Activated naive CD8-positive, alpha-beta T cell (primary cell): ENCODE measurements around the gene NANOG.
"Not testable (repeated sequence)": the region's sequence is repeated elsewhere in the genome, so short reads cannot be mapped to it uniquely, and the experiment has no call there.

Experiments
- H3K27ac Mint-ChIP-seq: one replicate; pipeline ENCODE4 v1.8.0; 2021; ENCODE audit warnings: mixed read lengths
- H3K27me3 Mint-ChIP-seq: one replicate; pipeline ENCODE4 v1.8.0; 2021; ENCODE audit warnings: mixed read lengths
- H3K36me3 Mint-ChIP-seq: one replicate; pipeline ENCODE4 v1.8.0; 2021; ENCODE audit warnings: mixed read lengths
- H3K4me1 Mint-ChIP-seq: one replicate; pipeline ENCODE4 v1.8.0; 2021; ENCODE audit warnings: low read depth, mixed read lengths
- H3K4me3 Mint-ChIP-seq: one replicate; pipeline ENCODE4 v1.8.0; 2021; ENCODE audit warnings: mild to moderate bottlenecking, mixed read lengths
- H3K9me3 Mint-ChIP-seq: one replicate; pipeline ENCODE4 v1.8.0; 2021; ENCODE audit warnings: low read depth, mixed read lengths

The NANOG gene

GRCh38 chr12:7787574-7788293, 1.5 kb upstream of the NANOG start:
- Mint-ChIP-seq H3K9me3 (no peaks in the 10 kb centered on the region), H3K36me3 (no peaks in the 10 kb centered on the region), H3K4me3 (no peak overlapping the region), H3K27ac (no peak overlapping the region), H3K4me1 (no peaks in the 10 kb centered on the region), H3K27me3 (peaks cover 8% of the 10 kb centered on the region)

- no peaks in the 10 kb centered on the region for H3K4me1 Mint-ChIP-seq
These were observed 925 bp upstream of the NANOG start for GRCh38 chr12:7788294-7788660.

DNA sequence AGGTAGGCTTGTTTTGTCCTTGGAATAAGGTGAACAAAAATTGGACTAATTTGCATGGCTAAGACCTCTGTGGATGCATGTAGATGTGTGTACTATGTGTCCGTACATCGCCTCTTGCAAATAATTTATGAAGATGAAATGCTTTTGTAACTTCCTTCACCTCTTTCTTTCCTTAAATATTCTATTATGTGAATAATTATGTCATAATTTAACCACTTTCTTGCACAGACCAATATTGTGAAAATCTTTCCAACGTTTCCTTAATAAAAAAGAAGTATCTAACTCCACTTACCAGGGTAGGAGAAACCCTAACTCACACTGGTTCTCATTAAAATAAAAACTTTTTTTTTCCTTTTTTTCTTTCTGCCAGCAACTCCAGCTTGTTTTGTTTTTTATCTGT, 4.0 kb downstream of the NANOG start:
- no peaks in the 10 kb centered on the region for H3K4me1 Mint-ChIP-seq
- H3K36me3 Mint-ChIP-seq, result no peaks in the 10 kb centered on the region
- H3K9me3 Mint-ChIP-seq, result no peaks in the 10 kb centered on the region
- no peak overlapping the region for H3K4me3 Mint-ChIP-seq
- H3K27ac Mint-ChIP-seq, result no peak overlapping the region
- peaks cover 3% of the 10 kb centered on the region for H3K27me3 Mint-ChIP-seq

More at GRCh38 chr12:7788294-7788660, 925 bp upstream of the NANOG start:
- Mint-ChIP-seq H3K36me3 (no peaks in the 10 kb centered on the region), H3K4me3 (no peak overlapping the region), H3K27ac (no peak overlapping the region), H3K27me3 (peaks cover 8% of the 10 kb centered on the region), H3K9me3 (no peaks in the 10 kb centered on the region)

GRCh38 chr12:7797269-7797668, 8.1 kb downstream of the NANOG start:
- not testable (repeated sequence) for H3K4me3 Mint-ChIP-seq, H3K27me3 Mint-ChIP-seq, H3K4me1 Mint-ChIP-seq

GRCh38 chr12:7797698-7798398, 8.6 kb downstream of the NANOG start:
- Mint-ChIP-seq H3K4me1 (no peaks in the 10 kb centered on the region), H3K27me3 (no peaks in the 10 kb centered on the region), H3K9me3 (no peaks in the 10 kb centered on the region), H3K36me3 (no peaks in the 10 kb centered on the region), H3K4me3 (no peak overlapping the region), H3K27ac (no peak overlapping the region)

More at GRCh38 chr12:7797269-7797668, 8.1 kb downstream of the NANOG start:
- not testable (repeated sequence) for H3K27ac Mint-ChIP-seq, H3K9me3 Mint-ChIP-seq, H3K36me3 Mint-ChIP-seq

DNA sequence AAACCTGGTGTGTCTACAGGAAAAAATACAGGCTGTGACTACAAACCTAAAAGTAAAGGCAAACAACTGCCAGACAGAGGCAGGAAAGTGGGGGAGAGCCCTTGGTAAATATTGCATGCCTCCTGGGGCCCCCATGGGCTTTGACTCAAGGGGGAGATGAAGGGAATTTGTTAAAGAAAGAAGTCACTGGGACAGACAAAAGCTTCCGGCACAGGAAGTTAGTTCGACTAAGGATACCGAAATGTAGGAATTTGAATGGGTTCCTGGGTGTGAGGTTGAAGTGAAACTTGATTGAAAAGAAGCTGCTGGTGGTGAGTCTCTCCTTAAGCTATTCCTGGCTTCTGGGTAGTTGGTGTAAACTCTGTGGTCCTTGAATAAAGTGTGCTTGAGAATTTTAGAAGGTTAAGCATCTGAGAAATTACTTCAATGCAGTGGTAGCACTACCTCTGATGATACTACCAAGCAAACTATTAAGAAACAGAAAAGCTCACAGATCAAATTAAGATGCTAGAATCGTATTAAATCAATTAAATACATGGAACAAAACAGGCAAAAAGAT, 9.6 kb downstream of the NANOG start:
- H3K27me3 Mint-ChIP-seq, H3K4me1 Mint-ChIP-seq, H3K9me3 Mint-ChIP-seq, H3K36me3 Mint-ChIP-seq, H3K4me3 Mint-ChIP-seq, H3K27ac Mint-ChIP-seq: not testable (repeated sequence)

DNA sequence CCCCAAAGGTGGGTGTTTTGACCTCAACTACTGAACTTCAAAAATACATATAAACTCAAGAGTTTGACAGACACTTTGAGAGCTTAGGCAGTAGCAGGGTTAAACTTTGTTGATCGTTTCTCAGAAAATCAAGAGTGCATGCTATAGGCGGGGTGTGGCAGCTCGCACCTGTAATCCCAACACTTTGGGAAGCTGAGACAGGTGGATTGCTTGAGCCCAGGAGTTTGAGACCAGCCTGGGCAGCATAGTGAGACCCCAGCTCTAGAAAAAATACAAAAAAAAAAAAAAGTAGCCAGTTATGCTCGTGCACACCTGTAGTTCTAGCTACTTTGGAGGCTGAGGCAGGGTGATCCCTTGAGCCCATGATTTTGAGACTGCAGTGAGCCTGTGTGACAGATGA, 12.3 kb downstream of the NANOG start:
- Mint-ChIP-seq H3K9me3 (no peaks in the 10 kb centered on the region), H3K4me3 (no peak overlapping the region), H3K27ac (no peak overlapping the region), H3K36me3 (no peaks in the 10 kb centered on the region), H3K4me1 (no peaks in the 10 kb centered on the region), H3K27me3 (no peaks in the 10 kb centered on the region)

DNA sequence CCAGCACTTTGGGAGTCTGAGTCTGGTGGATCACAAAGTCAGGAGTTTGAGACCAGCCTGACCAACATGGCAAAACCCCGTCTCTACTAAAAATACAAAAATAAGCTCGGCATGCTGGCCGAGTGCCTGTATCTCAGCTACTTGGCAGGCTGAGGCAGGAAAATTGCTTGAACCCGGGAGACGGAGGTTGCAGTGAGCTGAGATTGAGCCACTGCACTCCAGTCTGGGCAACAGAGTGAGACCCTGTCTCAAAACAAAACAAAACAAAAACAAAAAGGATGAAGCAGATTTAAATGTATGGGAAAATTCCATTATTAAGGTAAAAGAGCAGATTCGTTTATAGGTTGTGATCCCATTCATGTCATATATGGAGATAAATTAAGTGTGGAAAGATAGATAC, 17.1 kb downstream of the NANOG start:
- H3K36me3 Mint-ChIP-seq, H3K4me3 Mint-ChIP-seq, H3K27me3 Mint-ChIP-seq, H3K9me3 Mint-ChIP-seq, H3K4me1 Mint-ChIP-seq, H3K27ac Mint-ChIP-seq: not testable (repeated sequence)

GRCh38 chr12:7806863-7807487, 17.8 kb downstream of the NANOG start:
- Mint-ChIP-seq H3K9me3 (no peaks in the 10 kb centered on the region), H3K4me1 (no peaks in the 10 kb centered on the region), H3K27me3 (peaks cover 3% of the 10 kb centered on the region), H3K4me3 (no peak overlapping the region), H3K27ac (no peak overlapping the region), H3K36me3 (no peaks in the 10 kb centered on the region)

GRCh38 chr12:7825754-7826153, 36.6 kb downstream of the NANOG start:
- H3K4me1 Mint-ChIP-seq, H3K4me3 Mint-ChIP-seq, H3K27ac Mint-ChIP-seq, H3K36me3 Mint-ChIP-seq, H3K9me3 Mint-ChIP-seq, H3K27me3 Mint-ChIP-seq: not testable (repeated sequence)

DNA sequence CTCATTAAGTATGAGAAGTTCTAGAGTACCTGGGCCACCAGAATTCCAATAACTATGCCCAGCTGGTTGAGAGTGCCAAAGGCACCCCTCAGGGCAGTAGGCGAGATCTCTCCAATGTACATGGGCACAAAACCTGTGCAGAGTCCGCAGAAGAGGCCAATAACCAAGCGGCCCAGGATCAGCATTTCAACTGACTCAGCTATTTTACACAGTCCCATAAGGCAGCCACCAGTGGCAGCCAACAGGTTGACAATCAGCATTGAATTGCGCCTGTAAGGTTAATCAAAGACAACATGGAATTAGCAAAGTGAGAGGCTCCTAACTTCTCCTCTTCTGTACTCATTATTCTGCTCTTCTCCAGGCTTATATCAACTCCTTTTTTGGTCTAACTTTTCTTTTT, 40.5 kb downstream of the NANOG start:
- H3K27me3 Mint-ChIP-seq, H3K9me3 Mint-ChIP-seq, H3K27ac Mint-ChIP-seq, H3K4me3 Mint-ChIP-seq, H3K4me1 Mint-ChIP-seq, H3K36me3 Mint-ChIP-seq: not testable (repeated sequence)

DNA sequence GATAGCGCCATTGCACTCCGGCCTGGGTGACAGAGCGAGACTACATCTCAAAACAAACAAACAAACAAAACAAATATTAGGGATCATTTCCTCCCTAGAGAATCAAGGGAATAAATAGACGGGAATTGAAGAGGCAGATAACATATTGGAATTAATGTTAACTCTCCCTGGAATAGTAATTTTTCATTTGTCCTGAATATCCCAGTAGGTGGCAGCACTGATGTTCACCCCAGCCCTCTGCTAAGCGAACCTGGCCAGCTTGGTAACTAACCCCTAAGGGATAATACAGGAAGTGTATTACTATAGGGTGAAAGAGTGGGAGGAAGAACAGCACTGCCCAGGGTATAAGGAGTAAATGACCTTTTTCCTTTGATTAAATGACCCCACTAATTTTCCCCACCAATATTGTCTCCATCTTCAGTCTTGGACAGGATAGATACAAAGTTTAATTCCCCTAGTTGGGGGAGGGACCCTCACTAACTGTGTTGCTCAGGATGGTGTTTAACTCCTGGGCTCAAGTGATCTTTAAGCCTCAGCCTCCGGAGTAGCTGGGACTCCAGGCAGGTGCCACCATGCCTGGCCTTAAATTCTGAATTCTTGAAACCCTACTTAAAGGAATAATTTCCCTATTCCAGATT, 43.0 kb downstream of the NANOG start:
- Mint-ChIP-seq H3K9me3 (no peaks in the 10 kb centered on the region), H3K27me3 (no peaks in the 10 kb centered on the region), H3K27ac (no peak overlapping the region), H3K4me1 (no peaks in the 10 kb centered on the region), H3K4me3 (no peak overlapping the region), H3K36me3 (no peaks in the 10 kb centered on the region)

DNA sequence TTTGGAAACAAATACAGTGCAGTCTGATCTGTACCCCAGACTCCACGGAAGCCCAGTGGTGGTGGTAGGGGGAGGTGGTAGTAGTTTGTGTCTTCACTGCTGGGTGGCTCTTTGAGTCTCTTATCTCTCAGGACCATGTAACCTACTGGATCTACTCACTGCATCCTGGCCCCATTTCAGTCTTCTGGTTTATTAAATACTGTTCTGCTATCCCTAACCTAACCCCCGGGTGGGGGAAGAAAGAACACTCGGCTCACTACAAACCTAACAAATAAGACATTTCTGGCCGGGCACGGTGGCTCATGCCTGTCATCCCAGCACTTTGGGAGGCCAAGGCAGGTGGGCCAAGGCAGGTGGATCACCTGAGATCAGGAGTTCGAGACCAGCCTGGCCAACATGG, 44.0 kb downstream of the NANOG start:
- H3K9me3 Mint-ChIP-seq, H3K27ac Mint-ChIP-seq, H3K36me3 Mint-ChIP-seq, H3K27me3 Mint-ChIP-seq, H3K4me1 Mint-ChIP-seq, H3K4me3 Mint-ChIP-seq: not testable (repeated sequence)

- Mint-ChIP-seq H3K27me3 (no peaks in the 10 kb centered on the region), H3K4me1 (no peaks in the 10 kb centered on the region), H3K27ac (no peak overlapping the region), H3K36me3 (no peaks in the 10 kb centered on the region), H3K4me3 (no peak overlapping the region), H3K9me3 (no peaks in the 10 kb centered on the region)
These were observed 44.6 kb downstream of the NANOG start for GRCh38 chr12:7833831-7834230.

DNA sequence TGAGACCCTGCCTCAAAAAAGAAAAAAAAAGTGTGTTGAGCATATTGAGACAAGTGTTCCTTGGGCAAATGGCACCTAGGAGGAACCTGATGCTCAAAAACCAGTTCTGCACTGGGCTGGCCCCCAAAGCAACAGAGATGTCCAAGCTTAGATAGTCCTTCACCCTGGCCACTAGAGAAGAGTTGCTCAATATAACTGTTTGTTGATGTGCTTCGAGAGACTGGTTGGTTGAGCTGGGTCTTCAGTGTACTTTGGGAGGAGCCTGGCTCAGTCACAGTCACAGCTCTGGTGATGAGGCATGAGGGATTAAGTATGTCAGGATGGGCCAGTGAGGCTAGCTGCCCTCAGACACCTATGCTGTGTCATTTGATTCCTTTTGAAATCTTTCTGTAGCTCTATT, 45.5 kb downstream of the NANOG start:
- Mint-ChIP-seq H3K27ac (no peak overlapping the region), H3K4me3 (no peak overlapping the region), H3K4me1 (no peaks in the 10 kb centered on the region), H3K36me3 (no peaks in the 10 kb centered on the region), H3K27me3 (no peaks in the 10 kb centered on the region), H3K9me3 (no peaks in the 10 kb centered on the region)
